HepG2 (cell line): ENCODE results near the gene MCF2L. TPM values are rescaled to one million over a fixed set of nuclear protein-coding genes. Genes with fewer than 3 reads are reported as not detected.

Experiments
- ATAC-seq: fragments of 200-7000 bp; cut with Tn5 transposase; 3 replicates; pipeline ENCODE4 v1.9.1; 2020; ENCODE audit warnings: mild to moderate bottlenecking, moderate library complexity
- BruUV-seq: library from RNA; stranded (reverse); fragments of 400-500 nt; replicated peaks from 2 replicates; lab custom pipeline; 2021; lab: Mats Ljungman, UMichigan
- CTCF ChIA-PET: fragments of 300-600 bp; formaldehyde crosslinking; extraction: SDS; loops from one replicate; lab custom pipeline; 2021; ENCODE audit warnings: low total read pairs, inconsistent platforms, low intra/inter-chr PET ratio; lab: Yijun Ruan, JAX
- POLR2A ChIA-PET: fragments of 350-600 bp; sonication (Branson Sonifier 250); formaldehyde crosslinking; loops from one replicate; lab custom pipeline; 2020; ENCODE audit warnings: antibody characterized with exemption, inconsistent platforms; lab: Yijun Ruan, JAX
- DNase-seq: peaks from one replicate; pipeline ENCODE4 v3.0.0-alpha.2; 2015; ENCODE audit warnings: low spot score
- FAIRE-seq: peaks from 3 replicates; lab custom pipeline; 2011; peaks lifted over from hg19 to GRCh38; lab: Jason Lieb, UNC
- H2AFZ ChIP-seq: one replicate; pipeline ENCODE4 v1.6.1; 2011; ENCODE audit warnings: low read length, inconsistent platforms
- H3K27ac ChIP-seq: fragments of 300-600 bp; 3 replicates; pipeline ENCODE4 v1.8.0; 2011; ENCODE audit warnings: mixed run types, mild to moderate bottlenecking, mixed read lengths, low read length, inconsistent platforms; ENCODE audit not compliant: insufficient read depth; ENCODE audit errors: extremely low read length
- H3K27me3 ChIP-seq, 2 experiments: fragments of 200-600 bp in 1 of 2; 2 replicates in 1 of 2; 3 replicates in 1 of 2; pipeline versions ENCODE4 v1.6.0 to v1.8.0; 2011; ENCODE audit warnings: low read length in 2 of 2, mild to moderate bottlenecking in 2 of 2, moderate library complexity in 2 of 2, inconsistent platforms in 1 of 2; ENCODE audit not compliant: insufficient read depth in 2 of 2, control insufficient read depth in 1 of 2
- H3K36me3 ChIP-seq, 2 experiments: fragments of 200-600 bp in 1 of 2; replicated peaks in 1 of 2; 2 replicates in 1 of 2; 3 replicates in 1 of 2; pipeline versions ENCODE4 v1.5.1 to v1.8.0; 2011; ENCODE audit warnings: low read length in 2 of 2, inconsistent platforms in 1 of 2; ENCODE audit not compliant: insufficient read depth in 2 of 2, control insufficient read depth in 1 of 2
- H3K4me1 ChIP-seq: 2 replicates; pipeline ENCODE4 v1.5.1; 2012; ENCODE audit warnings: low read length, inconsistent platforms; ENCODE audit not compliant: insufficient read depth
- H3K4me2 ChIP-seq: 2 replicates; pipeline ENCODE4 v1.6.0; 2011; ENCODE audit warnings: low read depth, low read length, inconsistent platforms
- H3K4me3 ChIP-seq, 3 experiments: fragments of 200-600 bp in 1 of 3; sonication (generic), shearing (Covaris generic) in 1 of 3; replicated peaks in 1 of 3; 2 replicates each; pipeline ENCODE4 v1.5.1; 2011 to 2016; ENCODE audit warnings: low read length in 3 of 3, inconsistent platforms in 2 of 3, low read depth in 2 of 3, mild to moderate bottlenecking in 2 of 3, control low read depth in 1 of 3, mixed read lengths in 1 of 3; ENCODE audit not compliant: insufficient read depth in 1 of 3
- H3K79me2 ChIP-seq: one replicate; pipeline ENCODE4 v1.6.1; 2011; ENCODE audit warnings: low read length, inconsistent platforms; ENCODE audit not compliant: insufficient read depth
- H3K9ac ChIP-seq: 2 replicates; pipeline ENCODE4 v1.6.0; 2011; ENCODE audit warnings: mild to moderate bottlenecking, low read depth, low read length, inconsistent platforms; ENCODE audit not compliant: insufficient read depth
- H3K9me3 ChIP-seq: 2 replicates; pipeline ENCODE4 v1.5.1; 2012; ENCODE audit warnings: mild to moderate bottlenecking, low read length
- H4K20me1 ChIP-seq: 2 replicates; pipeline ENCODE4 v1.6.0; 2011; ENCODE audit warnings: inconsistent platforms, mild to moderate bottlenecking, low read length, moderate library complexity; ENCODE audit not compliant: insufficient read depth
- ATF1 ChIP-seq: IDR thresholded peaks from 2 replicates; pipeline ENCODE4 v1.6.1; 2016; ENCODE audit warnings: mild to moderate bottlenecking, control low read depth
- ATM ChIP-seq: fragments of 450-650 bp; IDR thresholded peaks from 2 replicates; pipeline ENCODE4 v1.7.1; 2017; ENCODE audit warnings: mild to moderate bottlenecking, borderline replicate concordance
- EP300 ChIP-seq, 3 experiments: sonication (generic) in 1 of 3; formaldehyde crosslinking in 1 of 3; IDR thresholded peaks; 2 replicates each; pipeline versions ENCODE4 v1.5.1 to v1.6.1; 2011 to 2020; ENCODE audit warnings: low read depth in 2 of 3, low read length in 2 of 3, borderline replicate concordance in 1 of 3, improper control_type of control experiment in 1 of 3, mild to moderate bottlenecking in 1 of 3, missing genetic modification reagents in 1 of 3, moderate library complexity in 1 of 3
- FOXO4 ChIP-seq: sonication (generic); formaldehyde crosslinking; conservative IDR thresholded peaks from 2 replicates; pipeline ENCODE4 v1.8.1; 2023; ENCODE audit warnings: missing genetic modification reagents
- HNRNPUL1 ChIP-seq: fragments of 200-400 bp; formaldehyde crosslinking; IDR thresholded peaks from 2 replicates; pipeline ENCODE4 v1.6.1; 2017; ENCODE audit warnings: low read depth, mild to moderate bottlenecking, low read length, moderate library complexity
- MATR3 ChIP-seq: sonication (generic); formaldehyde crosslinking; IDR thresholded peaks from 2 replicates; pipeline ENCODE4 v1.4.0; 2020; ENCODE audit warnings: missing genetic modification reagents
- MLLT10 ChIP-seq: sonication (generic); formaldehyde crosslinking; IDR thresholded peaks from 2 replicates; pipeline ENCODE4 v1.4.0; 2020; ENCODE audit warnings: missing genetic modification reagents
- POGZ ChIP-seq: sonication (generic); formaldehyde crosslinking; IDR thresholded peaks from 2 replicates; pipeline ENCODE4 v1.4.0; 2020; ENCODE audit warnings: mild to moderate bottlenecking, missing genetic modification reagents
- RNF2 ChIP-seq: fragments of 450-650 bp; conservative IDR thresholded peaks from 2 replicates; pipeline ENCODE4 v1.6.1; 2016; ENCODE audit warnings: low read depth
- SATB2 ChIP-seq: sonication (generic); formaldehyde crosslinking; IDR thresholded peaks from 2 replicates; pipeline ENCODE4 v1.5.0; 2020; ENCODE audit warnings: missing genetic modification reagents
- SMC3 ChIP-seq: IDR thresholded peaks from 2 replicates; pipeline ENCODE4 v1.6.1; 2011; ENCODE audit warnings: low read length, improper control_type of control experiment
- TBP ChIP-seq: sonication (generic); formaldehyde crosslinking; IDR thresholded peaks from 2 replicates; pipeline ENCODE4 v1.5.0; 2020; ENCODE audit warnings: missing genetic modification reagents
- ZBTB7B ChIP-seq: sonication (generic); formaldehyde crosslinking; IDR thresholded peaks from 2 replicates; pipeline ENCODE4 v1.4.0; 2020; ENCODE audit warnings: missing genetic modification reagents
- ZFP36 ChIP-seq: fragments of 150-350 bp; IDR thresholded peaks from 2 replicates; pipeline ENCODE4 v1.6.1; 2018; ENCODE audit warnings: borderline replicate concordance, low read length, low read depth; ENCODE audit not compliant: partially characterized antibody
- ZNF263 ChIP-seq: sonication (generic); formaldehyde crosslinking; IDR thresholded peaks from 2 replicates; pipeline ENCODE4 v1.4.0; 2020; ENCODE audit warnings: missing genetic modification reagents
- ZNF350 ChIP-seq: sonication (generic); formaldehyde crosslinking; IDR thresholded peaks from 2 replicates; pipeline ENCODE4 v1.4.0; 2020; ENCODE audit warnings: mild to moderate bottlenecking, low read depth, missing genetic modification reagents, borderline replicate concordance
- ZNF44 ChIP-seq: sonication (generic); formaldehyde crosslinking; IDR thresholded peaks from 2 replicates; pipeline ENCODE4 v1.5.1; 2020; ENCODE audit warnings: mild to moderate bottlenecking, missing genetic modification reagents
- ZNF577 ChIP-seq: sonication (generic); formaldehyde crosslinking; IDR thresholded peaks from 2 replicates; pipeline ENCODE4 v1.4.0; 2020; ENCODE audit warnings: mild to moderate bottlenecking, low read depth, missing genetic modification reagents, borderline replicate concordance
- WGBS: methylation state at CpG from one replicate; pipeline ENCODE4 v1.1.6; 2017; ENCODE audit warnings: low lambda C conversion rate; 5-methylcytosine and 5-hydroxymethylcytosine counted together
- in situ Hi-C: cut with HindIII; loops from 2 replicates; pipeline ENCODE4 v1.10.0; 2017; ENCODE audit warnings: low pct_unique_long_range_greater_than_20kb; ENCODE audit not compliant: extremely low pct_ligation_motif_present
- intact Hi-C: fragments of 100-400 bp; cut with micrococcal nuclease; formaldehyde crosslinking; loops from one replicate; pipeline ENCODE4 v1.10.0; 2022; ENCODE audit not compliant: unreplicated experiment
- polyA plus RNA-seq, 8 experiments: library from polyadenylated mRNA; depleted of rRNA in 3 of 8; stranded (reverse) in 7 of 8; unstranded in 1 of 8; fragments of >200 nt; fragmentation: Illumina TruSeq in 4 of 8; extraction: Trizol in 4 of 8; gene quantifications; 2 replicates each; pipeline versions ENCODE4 v1.2.1 to v1.2.3, GENCODE V29; 2011 to 2016; ENCODE audit warnings: low read depth in 4 of 8, missing spikeins in 1 of 8, mixed read lengths in 1 of 8; ENCODE audit not compliant: insufficient read depth in 1 of 8
- total RNA-seq, 5 experiments: library from RNA; depleted of rRNA; stranded (reverse); fragments of >200 nt; fragmentation: Illumina TruSeq; extraction: Trizol; gene quantifications; 2 replicates each; pipeline ENCODE4 v1.2.3, GENCODE V29; 2016; ENCODE audit warnings: low read depth in 1 of 5
- TF ChIP-seq, protein P1 (sequence below), 2 experiments: sonication (generic) in 1 of 2; formaldehyde crosslinking in 1 of 2; IDR thresholded peaks; 2 replicates each; pipeline versions ENCODE4 v1.4.0 to v1.6.1; 2018 to 2020; ENCODE audit warnings: missing genetic modification reagents in 2 of 2, borderline replicate concordance in 1 of 2, low read depth in 1 of 2, mild to moderate bottlenecking in 1 of 2, missing biosample characterization in 1 of 2

The MCF2L gene
- total and polyA plus RNA-seq, 2 of the 13 experiments (the other 11 are each of a cell fraction or from before 2014, with no cell fraction given): 19.4 to 28.4 TPM

- TF ChIP-seq, protein P1, sequence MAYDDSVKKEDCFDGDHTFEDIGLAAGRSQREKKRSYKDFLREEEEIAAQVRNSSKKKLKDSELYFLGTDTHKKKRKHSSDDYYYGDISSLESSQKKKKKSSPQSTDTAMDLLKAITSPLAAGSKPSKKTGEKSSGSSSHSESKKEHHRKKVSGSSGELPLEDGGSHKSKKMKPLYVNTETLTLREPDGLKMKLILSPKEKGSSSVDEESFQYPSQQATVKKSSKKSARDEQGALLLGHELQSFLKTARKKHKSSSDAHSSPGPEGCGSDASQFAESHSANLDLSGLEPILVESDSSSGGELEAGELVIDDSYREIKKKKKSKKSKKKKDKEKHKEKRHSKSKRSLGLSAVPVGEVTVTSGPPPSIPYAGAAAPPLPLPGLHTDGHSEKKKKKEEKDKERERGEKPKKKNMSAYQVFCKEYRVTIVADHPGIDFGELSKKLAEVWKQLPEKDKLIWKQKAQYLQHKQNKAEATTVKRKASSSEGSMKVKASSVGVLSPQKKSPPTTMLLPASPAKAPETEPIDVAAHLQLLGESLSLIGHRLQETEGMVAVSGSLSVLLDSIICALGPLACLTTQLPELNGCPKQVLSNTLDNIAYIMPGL (CRISPR knock-in tag; IDR thresholded peaks at IDR 0.05; ENCODE audit: borderline replicate concordance in 1 of 2, low read depth in 1 of 2): peak; percentile 68 to 80; a peak in 3 of 4 replicates
Observed at GRCh38 chr13:113105032-113105920, 136.3 kb downstream of the MCF2L start, which contains the start of gene F7 (continued).

DNA sequence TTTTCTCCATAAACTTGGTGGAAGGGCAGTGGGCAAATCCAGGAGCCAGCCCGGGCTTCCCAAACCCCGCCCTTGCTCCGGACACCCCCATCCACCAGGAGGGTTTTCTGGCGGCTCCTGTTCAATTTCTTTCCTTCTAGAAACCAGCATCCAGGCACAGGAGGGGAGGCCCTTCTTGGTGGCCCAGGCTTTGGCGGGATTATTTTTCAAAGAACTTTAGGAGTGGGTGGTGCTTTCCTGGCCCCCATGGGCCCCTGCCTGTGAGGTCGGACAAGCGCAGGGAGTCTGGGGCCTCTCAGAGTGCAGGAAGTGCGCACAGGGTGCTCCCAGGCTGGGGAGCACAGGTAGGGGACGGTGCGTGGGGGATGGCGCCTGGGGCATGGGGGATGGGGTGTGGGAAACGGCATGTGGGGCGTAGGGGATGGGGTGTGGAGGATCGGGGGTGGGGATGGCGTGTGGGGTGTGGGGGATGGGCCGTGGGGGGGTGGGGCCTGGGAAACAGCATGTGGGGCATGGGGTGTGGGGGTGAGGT is 137.0 kb downstream of the MCF2L start:
- no TSS peak for BruUV-seq
- TF ChIP-seq MATR3 (no peak), RNF2 (no peak), FOXO4 (CRISPR knock-in tag) (0 out of 2 replicates have a peak, but pooled peaks have one; percentile 25), HNRNPUL1 (no peak), ATF1 (CRISPR knock-in tag) (no peak), ZNF577 (CRISPR knock-in tag) (no peak), EP300 (IDR thresholded peaks at IDR 0.05; ENCODE audit: low read depth in 2 of 2, low read length in 2 of 2) (no peak), EP300 (CRISPR knock-in tag; IDR thresholded peaks at IDR 0.05; ENCODE audit: borderline replicate concordance) (no peak), ZBTB7B (CRISPR knock-in tag) (peak; percentile 0; the same call in 1 of the 2 replicates), TBP (0 out of 2 replicates have a peak, but pooled peaks have one; percentile 3), SATB2 (CRISPR knock-in tag) (no peak), ZNF350 (no peak), ZNF44 (CRISPR knock-in tag) (no peak), POGZ (CRISPR knock-in tag) (0 out of 2 replicates have a peak, but pooled peaks have one; percentile 3), ATM (no peak), MLLT10 (CRISPR knock-in tag) (no peak), ZNF263 (CRISPR knock-in tag) (peak; percentile 90), SMC3 (no peak), ZFP36 (no peak)

More for the DNA sequence above, 137.0 kb downstream of the MCF2L start:
- ChIA-PET CTCF (no interaction called here), POLR2A (interaction anchor here (0.8 to 4.6 kb wide), 7 partner anchors 8 to 153 kb away, joined by 3 to 71 read pairs (median 4); partner anchors contain the start of gene F10)
- DNase-seq (no peak), FAIRE-seq (no peak), ATAC-seq (peak; percentile 22)
- intact Hi-C loops: loop anchor here (2.0 kb wide), 1 partner anchor 17 kb away; the partner anchor contains the start of gene F10
- no peaks in the 10 kb centered on the region for H3K36me3 ChIP-seq
- H2AFZ ChIP-seq: no peak overlapping the region
- H3K4me1 ChIP-seq: peaks cover 39% of the 10 kb centered on the region
- no peaks in the 10 kb centered on the region for H4K20me1 ChIP-seq
- peaks cover 8% of the 10 kb centered on the region for H3K79me2 ChIP-seq
- WGBS: 4% methylated on average over 13 of the region's 16 CpGs
- no peaks in the 10 kb centered on the region for H3K27me3 ChIP-seq
- H3K9me3 ChIP-seq: no peaks in the 10 kb centered on the region
- H3K27ac ChIP-seq: peak overlapping the region; percentile 98
- H3K9ac ChIP-seq: peak overlapping the region; percentile 78
- H3K4me3 ChIP-seq: peak overlapping the region; percentile 60 to 76 (median 75)
- peak overlapping the region; percentile 96 for H3K4me2 ChIP-seq
- in situ Hi-C loops: no loop called here
